ENCODE measurements around the gene TEX19.
A peak's percentile ranks its signal among the peaks of the same experiment; 100 is the strongest.

The TEX19 gene, protein sequence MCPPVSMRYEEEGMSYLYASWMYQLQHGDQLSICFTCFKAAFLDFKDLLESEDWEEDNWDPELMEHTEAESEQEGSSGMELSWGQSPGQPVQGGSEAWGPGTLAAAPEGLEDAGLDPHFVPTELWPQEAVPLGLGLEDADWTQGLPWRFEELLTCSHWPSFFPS

DNA sequence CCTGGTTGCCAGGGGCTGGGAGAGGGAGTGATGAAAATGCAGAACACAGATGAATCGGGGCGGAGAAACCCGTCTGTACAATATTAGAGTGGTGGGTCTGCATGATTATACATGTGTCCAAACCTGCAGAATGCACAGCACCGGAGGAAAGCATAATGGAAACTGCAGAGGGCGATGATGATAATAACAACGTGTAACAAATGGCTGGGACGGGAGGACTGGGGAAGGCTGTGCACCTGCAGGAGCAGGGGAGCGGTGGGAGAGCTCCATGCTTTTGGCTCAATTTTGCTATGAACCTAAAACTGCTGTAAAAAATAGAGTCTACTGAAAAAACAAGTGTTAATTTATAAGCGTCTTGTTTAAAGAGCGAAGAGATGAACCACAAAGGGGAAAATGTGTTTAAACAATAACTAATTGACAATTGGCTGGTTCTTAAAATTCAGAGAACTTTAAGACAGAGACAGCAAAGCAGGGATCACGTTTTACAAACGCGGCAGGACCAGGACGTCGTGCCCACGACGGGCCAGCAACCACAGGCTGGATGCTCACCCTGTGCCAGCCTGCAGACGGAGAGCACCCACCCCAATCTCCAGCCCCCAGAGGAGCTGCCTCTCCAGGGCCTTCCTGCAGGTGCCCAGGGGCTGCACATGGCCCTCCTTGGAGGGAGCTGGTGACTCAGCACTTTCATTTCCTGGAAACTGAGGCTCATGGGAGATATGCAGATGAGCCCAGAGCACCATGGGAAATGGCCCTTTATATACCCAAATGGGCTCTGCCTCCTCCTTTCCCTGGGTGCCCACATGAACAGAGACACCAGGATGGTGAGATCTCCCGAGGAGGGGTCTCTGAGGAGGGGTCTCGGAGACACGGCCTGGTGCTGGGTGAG, at the start of gene TEX19:
Gene TEX19, plus strand, starts transcription at position 783 of the 886 bp plus-strand sequence. CDS start 2,904 bp downstream, outside the sequence.
- peak in 1 of 2 experiments; percentile 35 for DNase-seq

DNA sequence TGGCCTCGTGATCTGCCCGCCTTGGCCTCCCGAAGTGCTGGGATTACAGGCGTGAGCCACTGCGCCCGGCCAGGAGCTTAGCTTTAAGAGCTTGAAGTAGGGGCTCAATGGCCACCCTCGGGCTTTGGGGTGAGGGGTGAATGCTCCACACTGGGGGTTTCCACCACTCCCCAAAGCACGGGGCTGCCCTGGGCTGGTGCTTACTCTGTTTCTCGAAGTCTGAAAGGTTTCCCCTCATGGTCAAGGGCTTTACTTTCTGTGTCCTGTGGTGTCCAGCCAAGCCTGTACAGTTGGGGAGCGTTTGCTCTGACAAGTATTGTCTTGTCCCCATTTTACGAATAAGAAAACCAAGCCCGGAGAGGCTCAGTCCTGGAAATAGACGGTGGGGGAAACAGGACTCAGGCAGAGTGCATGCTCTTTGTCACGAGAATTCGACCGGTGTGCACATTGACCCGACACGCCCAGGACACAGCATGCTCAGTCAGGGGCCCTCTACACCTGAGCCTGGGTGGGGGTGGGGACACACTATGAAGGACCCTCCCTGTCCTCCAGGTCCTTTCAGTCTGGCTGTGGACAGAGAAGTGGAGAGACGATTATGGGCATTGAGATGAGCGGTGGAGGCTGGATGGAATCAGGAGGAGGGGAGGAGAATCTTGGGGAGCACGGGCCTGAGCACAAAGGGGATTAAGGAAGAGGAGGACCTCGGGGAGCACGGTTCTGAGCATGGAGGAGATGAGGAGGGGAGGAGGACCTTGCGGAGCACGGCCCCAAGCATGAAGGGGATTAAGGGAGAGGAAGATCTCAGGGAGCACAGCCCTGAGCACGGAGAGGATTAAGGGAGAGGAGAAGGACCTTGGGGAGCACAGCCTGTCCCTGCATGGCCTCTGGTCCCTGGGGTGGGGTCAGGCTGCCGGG, 49.1 kb upstream of the TEX19 start:
- DNase-seq: no peak

DNA sequence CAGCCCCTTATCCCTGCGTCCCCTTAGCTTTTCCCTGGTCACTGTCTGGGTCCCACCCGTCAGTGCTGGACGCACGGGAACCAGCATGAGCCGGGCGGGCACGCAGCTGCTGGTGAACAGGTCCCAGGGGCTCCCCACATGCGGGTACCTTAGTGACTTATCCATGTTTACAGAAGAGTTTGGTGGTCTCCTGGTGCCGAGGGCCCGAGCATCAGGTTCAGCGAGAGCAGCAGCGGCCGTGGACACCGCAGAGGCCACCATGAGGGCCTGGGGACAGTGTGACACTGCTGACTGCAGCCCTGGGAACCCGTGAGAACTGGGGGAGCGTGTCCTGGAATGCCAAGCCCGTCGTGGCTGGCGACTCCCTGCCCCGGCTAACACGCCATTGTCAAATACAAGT, 48.2 kb upstream of the TEX19 start:
- no peak for DNase-seq

DNA sequence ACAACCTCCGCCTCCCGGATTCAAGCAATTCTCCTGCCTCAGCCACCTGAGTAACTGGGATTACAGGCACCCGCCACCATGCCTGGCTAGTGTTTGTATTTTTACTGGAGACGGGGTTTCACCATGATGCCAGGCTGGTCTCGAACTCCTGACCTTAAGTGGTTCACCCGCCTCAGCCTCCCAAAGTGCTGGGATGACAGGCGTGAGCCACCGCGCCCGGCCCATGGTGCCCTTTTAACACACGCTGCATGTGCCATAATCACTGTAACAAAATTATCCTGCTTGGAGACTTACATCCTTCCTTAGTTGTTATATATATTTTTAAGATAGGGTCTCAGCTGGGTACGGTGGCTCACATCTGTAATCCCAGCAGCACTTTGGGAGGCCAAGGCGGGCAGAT, 47.1 kb upstream of the TEX19 start:
- no peak for DNase-seq

DNA sequence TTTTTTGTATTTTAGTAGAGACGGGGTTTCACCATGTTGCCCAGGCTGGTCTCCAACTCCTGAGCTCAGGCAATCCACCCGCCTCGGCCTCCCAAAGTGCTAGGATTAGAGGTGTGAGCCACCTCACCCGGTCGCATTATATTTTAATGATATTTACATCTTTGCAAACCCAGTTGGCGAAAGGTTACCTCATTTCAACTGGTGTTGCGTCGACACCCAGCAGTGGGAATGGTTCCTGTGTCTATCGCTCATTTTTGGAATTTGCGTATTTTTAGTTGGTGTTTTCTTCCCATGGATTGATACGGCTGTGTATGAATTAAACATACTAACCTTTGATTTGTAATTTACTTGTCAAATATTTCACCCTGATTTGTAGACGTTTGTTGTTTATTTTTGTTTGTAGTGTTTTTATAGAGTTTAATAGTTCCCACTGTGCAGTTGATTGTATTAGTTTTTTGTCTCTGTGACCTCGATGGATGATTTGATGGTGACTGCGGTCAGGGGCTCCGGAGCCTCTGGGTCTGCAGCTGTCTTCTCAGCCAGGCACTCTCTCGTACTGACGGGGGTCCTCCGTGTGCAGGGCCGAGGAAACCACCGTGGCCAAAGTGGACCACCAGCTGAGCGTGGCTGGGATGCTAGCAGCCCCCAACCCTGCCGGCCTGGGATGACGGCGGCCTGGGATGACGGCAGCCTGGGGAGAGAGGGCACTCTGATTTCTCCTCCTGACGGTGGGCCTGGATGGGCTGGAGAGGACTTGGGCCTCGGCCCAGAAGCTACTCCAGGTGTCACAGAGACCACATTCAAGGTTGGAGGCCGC, 45.6 kb upstream of the TEX19 start:
- DNase-seq: no peak

DNA sequence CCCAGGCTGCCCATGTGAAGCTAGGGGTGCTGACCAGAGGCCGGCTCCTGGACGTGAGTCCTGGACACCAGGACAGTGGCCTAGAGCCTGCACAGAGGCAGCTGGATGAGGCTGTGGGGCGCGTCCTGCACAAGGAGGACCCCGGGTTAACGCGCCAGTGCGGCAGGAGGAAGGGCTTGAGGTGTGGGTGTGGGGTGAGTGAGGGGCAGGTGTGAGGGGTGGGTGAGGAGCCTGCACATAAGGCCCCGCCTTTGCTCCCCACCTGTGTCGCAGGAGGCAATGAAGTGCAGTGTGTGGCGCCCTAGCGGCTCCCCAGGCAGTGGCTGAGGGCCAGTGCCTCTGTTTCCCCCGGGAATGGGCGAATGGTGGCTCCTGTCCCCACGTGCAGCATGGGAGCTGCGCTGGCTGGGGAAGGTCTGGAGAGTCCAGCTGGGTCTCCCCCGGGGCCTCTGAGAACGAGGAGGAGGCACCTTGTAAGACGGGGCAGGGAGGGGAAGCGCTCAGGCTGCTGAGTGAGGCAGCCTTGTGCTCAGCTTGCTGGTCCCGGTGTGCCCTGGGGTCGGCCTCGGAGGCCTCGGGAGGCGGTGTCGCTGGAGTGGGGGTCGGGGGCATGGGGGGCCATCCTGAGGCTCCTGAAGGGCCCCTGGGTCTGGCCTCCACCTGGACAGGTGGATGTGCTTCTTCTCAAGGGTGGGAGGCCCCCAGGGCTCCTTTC, 44.9 kb upstream of the TEX19 start:
- DNase-seq: no peak

DNA sequence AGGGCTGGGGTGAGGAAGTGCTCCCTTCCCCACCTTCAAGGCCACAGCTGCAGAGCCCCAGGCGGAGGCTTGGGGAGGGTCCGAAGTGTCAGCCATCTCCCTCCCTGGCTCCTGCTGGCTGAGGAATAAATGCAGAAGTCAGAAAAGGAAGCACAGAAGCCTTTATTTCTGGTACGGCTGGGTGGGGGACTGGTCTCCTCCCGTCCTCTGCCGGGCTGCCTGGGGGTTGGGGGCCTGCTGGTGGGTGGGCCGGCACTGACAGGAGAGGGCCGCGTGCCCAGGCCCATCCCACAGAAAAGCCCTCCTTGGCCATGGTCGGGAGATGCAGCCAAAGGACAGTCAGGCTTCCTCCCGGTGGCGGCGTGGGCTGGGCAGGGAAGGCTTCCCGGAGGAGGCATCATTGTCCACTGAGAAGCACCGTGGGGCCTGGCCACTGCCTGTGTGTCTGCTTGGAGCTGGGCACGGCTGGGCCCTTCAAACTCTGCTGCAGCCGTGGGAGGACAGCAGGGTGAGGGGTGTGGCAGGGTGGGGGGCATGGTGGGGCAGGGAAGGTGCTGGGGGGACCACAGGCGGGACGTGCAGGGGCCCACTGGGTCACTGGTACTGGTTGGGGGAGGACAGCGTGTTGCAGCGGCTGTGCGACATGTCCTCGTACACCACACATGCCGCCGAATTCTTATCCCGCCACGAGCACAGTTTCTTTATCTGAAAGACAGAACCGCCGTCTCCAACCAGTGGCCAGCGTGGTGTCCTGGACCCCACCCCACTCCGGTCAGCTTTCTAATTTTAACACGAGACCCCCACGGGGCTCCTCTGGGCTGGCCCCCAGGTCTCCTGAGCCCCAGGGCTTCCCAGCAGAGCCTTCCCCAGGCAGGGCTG, 44.1 kb upstream of the TEX19 start:
- DNase-seq: no peak

DNA sequence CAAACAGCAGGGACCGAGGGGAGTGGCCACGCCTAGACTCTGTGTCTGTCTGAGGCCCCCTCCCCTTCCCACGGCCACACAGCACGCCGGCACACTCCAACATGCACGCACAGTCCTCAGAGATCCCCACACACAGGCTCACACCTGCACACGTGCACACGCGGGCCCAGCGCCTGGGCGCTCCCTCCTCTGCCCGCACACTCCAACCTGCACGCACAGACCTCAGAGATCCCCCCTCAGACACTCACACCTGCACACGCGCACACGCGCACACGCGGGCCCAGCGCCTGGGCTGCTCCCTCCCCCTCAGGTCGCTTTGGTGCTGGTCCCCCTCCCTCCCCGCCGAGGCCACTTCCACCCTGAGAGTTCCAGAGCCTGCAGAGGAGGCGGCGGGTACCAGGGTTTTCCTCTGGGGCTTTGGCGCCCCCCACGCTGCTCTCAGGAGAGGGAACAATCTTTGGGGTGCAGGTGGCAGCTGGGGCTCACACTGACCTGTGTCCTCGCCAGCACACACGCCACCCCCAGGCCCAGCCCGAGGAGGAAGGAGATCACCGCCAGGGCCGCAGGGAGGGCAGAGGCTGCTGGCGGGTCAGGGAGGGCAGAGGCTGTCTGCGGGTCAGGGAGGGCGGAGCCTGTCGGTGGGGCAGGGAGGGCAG, 43.2 kb upstream of the TEX19 start:
- DNase-seq: peak; percentile 51

DNA sequence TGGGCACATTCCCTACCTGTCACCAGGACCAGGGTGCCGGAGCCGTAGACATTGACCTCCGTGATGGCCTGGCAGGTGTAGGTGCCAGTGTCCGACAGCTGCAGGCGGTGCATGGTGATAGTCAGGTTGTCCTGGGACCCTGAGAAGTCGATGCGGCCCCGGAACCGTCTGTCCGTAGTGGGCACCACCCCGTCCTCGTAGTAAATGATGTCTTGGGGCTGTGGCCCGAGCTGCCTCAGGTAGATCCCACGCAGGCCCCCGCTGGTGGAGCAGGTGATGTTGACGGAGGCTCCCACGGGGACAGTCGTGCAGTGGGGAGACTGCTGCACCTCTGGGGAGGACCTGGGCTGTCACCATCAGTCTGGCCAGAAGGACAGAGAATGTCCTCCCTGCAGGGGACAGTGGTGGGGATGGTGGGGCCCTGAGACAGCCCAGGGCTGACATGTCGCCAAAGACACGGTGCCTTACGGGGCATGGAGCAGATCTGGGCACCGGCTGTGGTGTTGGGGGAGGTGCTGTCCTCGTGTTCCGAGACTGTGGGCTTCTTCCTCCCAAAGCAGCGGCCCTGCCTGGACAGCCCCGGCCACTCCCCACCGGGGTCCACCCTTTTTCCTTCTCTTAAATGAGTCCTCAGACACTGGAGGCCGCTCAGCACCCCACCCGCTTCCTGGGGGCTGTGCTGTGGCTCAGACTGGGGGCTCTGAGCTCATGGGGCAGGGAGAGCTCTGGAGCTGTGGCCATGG, 42.2 kb upstream of the TEX19 start:
- no peak for DNase-seq

DNA sequence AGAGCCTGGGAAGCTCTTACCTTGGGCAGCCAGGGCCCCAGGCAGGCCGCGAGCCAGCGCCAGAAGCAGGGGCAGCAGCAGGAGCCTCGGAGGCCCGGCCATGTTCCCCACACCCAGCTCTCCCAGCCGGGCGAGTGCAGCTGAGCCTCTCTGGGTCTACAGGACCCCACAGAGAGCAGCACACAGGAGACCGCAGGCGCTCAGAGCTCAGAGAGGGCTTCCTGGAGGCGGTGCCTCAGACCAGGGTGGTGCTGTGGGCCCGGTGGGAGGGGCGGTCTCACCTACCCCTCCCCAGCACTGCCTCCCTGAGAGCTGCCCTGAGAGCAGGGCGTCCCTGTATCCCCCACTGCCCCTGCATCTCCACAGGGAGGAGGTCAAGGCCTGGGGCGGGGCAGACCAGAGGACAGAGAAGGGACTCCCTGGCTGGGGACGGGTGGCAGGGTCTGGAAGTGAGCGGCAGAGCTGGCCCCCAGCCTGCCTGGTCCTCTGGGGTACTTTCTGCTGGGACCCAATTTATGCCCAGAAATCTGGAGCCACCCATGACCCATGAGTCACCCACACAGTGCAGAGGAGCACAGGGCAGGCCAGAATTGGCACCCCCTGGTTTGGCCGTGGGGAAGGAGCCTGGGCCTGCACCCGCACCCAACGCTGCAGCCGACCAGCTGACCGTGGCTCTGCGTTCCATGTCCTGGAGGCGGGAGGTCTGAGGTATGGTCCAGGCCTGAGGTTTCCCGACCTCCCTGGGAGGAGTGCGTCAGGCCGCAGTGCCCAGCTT, 41.5 kb upstream of the TEX19 start, which contains the start of gene CD7:
Gene CD7, minus strand, starts transcription at position 215 of the 775 bp plus-strand sequence. Its CDS starts 113 bp downstream, at position 102.
- peak; percentile 68 to 74 for DNase-seq

DNA sequence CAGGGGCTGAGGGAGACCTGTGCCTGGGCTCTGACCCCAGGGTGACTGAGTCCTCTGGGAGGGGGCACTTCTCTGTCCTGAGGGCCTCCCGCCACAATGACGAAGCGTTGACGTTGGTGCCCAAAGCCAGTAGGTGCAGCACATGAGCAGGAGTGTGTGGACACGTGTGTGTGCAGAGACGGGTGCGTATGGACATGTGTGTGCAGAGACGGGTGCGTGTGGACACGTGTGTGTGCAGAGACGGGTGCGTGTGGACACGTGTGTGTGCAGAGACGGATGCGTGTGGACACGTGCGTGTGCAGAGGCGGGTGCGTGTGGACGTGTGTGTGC, 40.9 kb upstream of the TEX19 start:
- DNase-seq: no peak

DNA sequence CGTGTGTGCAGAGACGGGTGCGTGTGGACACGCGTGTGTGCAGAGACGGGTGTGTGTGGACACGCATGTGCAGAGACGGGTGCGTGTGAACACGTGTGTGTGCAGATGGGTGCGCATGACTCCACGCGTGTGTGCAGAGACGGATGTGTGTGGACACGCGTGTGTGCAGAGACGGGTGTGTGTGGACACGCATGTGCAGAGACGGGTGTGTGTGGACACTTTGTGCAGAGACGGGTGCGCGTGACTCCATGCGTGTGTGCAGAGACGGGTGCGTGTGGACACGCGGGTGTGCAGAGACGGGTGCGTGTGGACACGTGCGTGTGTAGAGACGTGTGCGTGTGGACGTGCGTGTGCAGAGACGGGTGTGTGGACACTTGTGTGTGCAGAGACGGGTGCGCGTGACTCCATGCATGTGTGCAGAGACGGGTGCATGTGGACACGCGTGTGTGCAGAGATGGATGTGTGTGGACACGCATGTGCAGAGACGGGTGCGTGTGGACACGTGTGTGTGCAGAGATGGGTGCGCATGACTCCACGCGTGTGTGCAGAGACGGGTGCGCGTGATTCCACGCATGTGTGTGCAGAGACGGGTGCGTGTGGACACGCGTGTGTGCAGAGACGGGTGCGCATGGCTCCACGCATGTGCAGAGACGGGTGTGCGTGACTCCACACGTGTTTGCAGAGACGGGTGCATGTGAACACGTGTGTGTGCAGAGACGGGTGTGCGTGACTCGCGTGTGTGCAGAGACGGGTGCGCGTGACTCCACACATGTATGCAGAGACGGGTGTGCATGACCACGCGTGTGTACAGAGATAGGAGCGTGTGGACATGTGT, 40.1 kb upstream of the TEX19 start:
- no peak for DNase-seq

DNA sequence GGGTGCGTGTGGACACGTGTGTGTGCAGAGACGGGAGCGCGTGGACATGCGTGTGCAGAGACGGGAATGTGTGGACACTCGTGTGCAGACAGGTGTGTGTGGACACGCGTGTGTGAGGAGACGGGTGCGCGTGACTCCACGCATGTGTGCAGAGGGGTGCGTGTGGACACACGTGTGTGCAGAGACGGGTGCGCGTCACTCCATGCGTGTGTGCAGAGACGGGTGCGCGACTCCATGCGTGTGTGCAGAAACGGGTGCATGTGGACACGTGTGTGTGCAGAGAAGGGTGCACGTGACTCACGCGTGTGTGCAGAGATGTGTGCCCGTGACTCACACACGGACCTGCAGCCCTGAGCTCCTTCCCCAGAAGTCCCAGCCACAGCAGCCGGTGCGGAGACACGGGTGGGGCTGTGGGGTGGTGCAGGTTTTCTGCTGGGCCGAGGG, 39.4 kb upstream of the TEX19 start:
- DNase-seq: no peak

DNA sequence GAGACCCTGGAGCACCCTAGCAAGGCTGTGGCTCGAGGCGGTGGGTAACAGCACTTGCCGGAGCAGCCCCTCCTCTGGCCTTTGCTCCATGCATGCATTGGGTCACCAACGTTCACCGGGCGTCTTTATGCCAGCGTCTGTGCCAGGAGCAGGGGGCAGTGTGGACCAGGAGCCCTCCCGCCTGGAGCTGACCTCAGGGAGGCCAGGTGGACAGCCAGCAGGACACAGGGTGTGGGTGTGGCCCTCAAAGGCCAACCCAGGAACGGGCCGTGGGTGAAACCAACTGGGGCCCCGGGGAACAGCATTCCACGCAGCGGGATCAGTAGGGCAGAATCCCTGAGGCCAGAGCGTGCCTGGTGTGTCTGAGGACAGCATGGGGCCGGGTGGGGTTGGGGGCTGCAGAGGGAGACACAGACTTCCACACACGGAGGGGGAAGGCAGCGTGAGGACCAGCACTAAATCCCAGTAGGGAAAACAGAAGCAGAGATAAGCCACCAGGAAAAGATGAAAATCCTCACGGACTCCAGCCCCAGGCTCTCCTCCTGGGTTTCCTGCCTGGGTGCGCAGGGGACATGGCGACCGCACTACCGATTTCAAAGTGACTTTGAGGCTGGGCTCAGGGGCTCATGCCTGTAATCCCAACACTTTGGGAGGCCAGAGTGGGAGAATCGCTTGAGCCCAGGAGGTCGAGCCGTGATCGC, 38.8 kb upstream of the TEX19 start:
- DNase-seq: no peak

DNA sequence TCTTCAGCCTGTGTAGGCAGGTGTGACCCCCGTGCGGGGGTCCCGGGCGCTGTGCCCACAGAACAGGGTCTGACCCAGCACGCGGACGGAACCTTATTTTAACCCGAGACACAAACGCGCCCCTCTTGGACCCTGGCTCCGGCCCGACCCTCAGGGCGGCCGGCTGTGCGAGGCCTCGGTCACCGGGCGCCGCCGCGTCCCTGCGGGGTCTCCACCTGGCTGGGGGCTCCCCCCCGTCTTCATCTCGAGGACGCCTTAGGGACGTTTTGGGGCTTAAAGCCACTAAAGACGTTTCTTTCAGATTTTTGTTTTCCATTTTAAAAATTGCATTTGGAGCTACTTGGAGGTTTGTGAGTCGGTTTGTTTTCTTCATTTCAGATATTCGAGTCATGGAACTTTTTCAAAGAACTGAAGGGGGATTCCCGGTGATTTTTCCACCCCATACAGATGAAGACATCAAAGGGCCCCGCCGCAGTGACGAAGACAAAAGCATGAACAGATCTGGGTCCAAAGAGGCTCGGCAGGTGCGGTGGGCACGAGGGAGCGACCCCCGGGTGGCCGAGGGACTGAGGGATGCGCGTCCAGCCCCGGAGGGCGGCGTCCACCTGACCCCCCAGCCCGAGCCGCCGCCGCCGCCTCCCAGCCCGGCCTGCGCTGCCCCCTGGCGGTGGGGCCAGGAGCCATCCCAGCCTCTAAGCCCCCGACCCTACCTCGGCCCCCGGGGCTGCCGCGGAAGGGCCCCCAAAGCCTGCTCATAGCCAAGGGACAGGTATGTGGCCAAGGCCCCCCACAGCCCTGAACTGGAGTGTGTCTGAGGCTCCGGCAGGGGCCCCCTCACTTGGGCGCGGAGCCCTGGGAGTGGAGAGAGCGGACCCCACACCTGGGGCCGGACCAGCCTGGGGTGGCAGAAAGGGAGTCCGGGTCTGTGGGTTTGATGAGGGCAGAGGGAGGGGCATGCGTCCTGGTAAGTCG, 37.8 kb upstream of the TEX19 start:
- DNase-seq: peak; percentile 75 to 88

Measured in stimulated activated CD4-positive, alpha-beta T cell treated with anti-CD3 and anti-CD28 coated beads, Interleukin-4, amount 100 ng/mL, for 4 hours (primary cell).